Activated CD4-positive, alpha-beta T cell treated with anti-CD3 and anti-CD28 coated beads, Interleukin-2, amount 10 ng/mL, durations not matched to agents 7 days and 5 days (primary cell): ENCODE results near the gene MBD3L2. TPM values are rescaled to one million over a fixed set of nuclear protein-coding genes. Genes with fewer than 3 reads are reported as not detected.

Experiments
- CTCF ChIA-PET: fragments of 350-600 bp; sonication (Branson Sonifier 250); formaldehyde crosslinking; loops from one replicate; lab custom pipeline; 2021; ENCODE audit warnings: antibody characterized with exemption; lab: Charles Lee
- POLR2A ChIA-PET: fragments of 350-600 bp; sonication (Branson Sonifier 250); formaldehyde crosslinking; loops from one replicate; lab custom pipeline; 2021; ENCODE audit warnings: antibody characterized with exemption; lab: Charles Lee
- DNase-seq: peaks from one replicate; pipeline ENCODE4 v3.0.0-alpha.2; 2020
- H3K27ac Mint-ChIP-seq: one replicate; pipeline ENCODE4 v1.8.0; 2021; ENCODE audit warnings: mild to moderate bottlenecking, moderate library complexity, mixed read lengths
- H3K27me3 Mint-ChIP-seq: one replicate; pipeline ENCODE4 v1.8.0; 2021; ENCODE audit warnings: mixed read lengths
- H3K36me3 Mint-ChIP-seq: one replicate; pipeline ENCODE4 v1.8.0; 2021; ENCODE audit warnings: low read depth, mixed read lengths
- H3K4me1 Mint-ChIP-seq: one replicate; pipeline ENCODE4 v1.8.0; 2021; ENCODE audit warnings: mixed read lengths
- H3K4me3 Mint-ChIP-seq: one replicate; pipeline ENCODE4 v1.8.0; 2021; ENCODE audit warnings: mild to moderate bottlenecking, moderate library complexity, mixed read lengths
- H3K9me3 Mint-ChIP-seq: one replicate; pipeline ENCODE4 v1.8.0; 2021; ENCODE audit warnings: mixed read lengths
- total RNA-seq, 2 experiments: library from RNA; stranded (reverse); gene quantifications; one replicate each; pipeline ENCODE4 v1.2.3, GENCODE V29; 2021

The MBD3L2 gene
- total RNA-seq, 2 experiments from 2014 or later, result not detected

GRCh38 chr19:7099597-7099921 lies 50.4 kb downstream of the MBD3L2 start:
- ChIA-PET CTCF (interaction anchor here (0.7 to 1.3 kb wide), 9 partner anchors 12 to 581 kb away, joined by 3 to 5 read pairs (median 4); partner anchors contain the start of gene TRAPPC5), POLR2A (interaction anchor here (1.0 kb wide), 1 partner anchor 30 kb away, joined by 9 read pairs; the partner anchor contains the start of gene ZNF557)
- DNase-seq, result no peak
- Mint-ChIP-seq H3K9me3 (peaks cover 31% of the 10 kb centered on the region), H3K4me1 (peaks cover 30% of the 10 kb centered on the region), H3K4me3 (peak overlapping the region; percentile 83), H3K36me3 (peaks cover 13% of the 10 kb centered on the region), H3K27ac (peak overlapping the region; percentile 95), H3K27me3 (peaks cover 2% of the 10 kb centered on the region)

Other genes with a start within 250 kb of the MBD3L2 start
- 1 to 10 TPM; 1.2 to 1.5 TPM for gene ADGRE1, start 161.7 kb upstream of the MBD3L2 start, total RNA-seq
- not detected for gene MBD3L2B, start 27.9 kb upstream of the MBD3L2 start, total RNA-seq
- not detected for gene MBD3L5, start 18.7 kb upstream of the MBD3L2 start, total RNA-seq
- not detected for gene MBD3L4, start 9.1 kb upstream of the MBD3L2 start, total RNA-seq
- gene MBD3L3, start 9.4 kb downstream of the MBD3L2 start, total RNA-seq, result not detected
- gene ZNF557, start 20.4 kb downstream of the MBD3L2 start, total RNA-seq, result 10 to 100 TPM; 19.3 to 20.7 TPM
- gene INSR, start 245.1 kb downstream of the MBD3L2 start, total RNA-seq, result 1 to 10 TPM; 2.0 to 2.5 TPM